GM18907 (cell line): ENCODE data around the gene DOHH.

Experiments used
- ATAC-seq: cut with Tn5 transposase; IDR thresholded peaks from one replicate; pipeline ENCODE4 v1.9.1; 2021; ENCODE audit warnings: mild to moderate bottlenecking, moderate library complexity; ENCODE audit not compliant: unreplicated experiment

DOHH gene

DNA sequence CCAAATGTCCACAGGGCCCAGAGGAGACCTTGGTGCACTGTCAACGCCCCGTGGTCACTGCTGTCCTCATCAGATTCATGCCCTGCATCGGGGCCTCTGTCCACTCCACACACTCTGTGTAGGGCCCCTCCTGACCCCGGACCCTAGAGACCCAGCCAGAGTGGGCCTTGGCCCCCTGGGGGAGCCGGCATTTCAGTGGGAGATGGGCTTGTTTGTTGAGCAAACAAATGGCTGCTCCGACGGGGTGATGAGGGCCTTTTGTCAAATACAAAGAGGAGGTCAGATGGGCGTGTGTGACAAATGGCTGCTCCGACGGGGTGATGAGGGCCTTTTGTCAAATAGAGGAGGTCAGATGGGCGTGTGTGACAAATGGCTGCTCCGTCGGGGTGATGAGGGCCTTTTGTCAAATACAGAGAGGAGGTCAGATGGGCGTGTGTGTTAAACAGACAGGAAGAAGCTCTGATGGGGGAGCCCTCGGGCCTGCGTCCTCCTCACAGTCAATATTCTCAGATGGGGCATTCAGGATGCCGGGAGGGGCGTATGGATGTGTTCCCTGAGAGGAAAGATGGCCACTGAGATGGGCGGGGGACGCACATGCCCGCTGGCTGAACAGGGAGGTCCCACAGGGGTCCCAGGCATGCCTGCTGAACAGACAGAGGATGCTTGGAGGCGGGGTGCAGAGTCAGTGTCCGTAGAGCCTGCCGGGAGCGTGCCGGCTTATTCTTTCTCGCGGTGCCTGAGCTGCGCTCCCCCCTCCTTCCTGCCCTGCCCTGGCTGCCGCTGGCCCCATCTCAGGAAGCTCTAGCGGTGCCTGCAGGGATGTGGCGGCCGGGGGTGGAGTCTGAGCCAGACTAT is 56.4 kb downstream of the DOHH start:
- ATAC-seq, result no peak

DNA sequence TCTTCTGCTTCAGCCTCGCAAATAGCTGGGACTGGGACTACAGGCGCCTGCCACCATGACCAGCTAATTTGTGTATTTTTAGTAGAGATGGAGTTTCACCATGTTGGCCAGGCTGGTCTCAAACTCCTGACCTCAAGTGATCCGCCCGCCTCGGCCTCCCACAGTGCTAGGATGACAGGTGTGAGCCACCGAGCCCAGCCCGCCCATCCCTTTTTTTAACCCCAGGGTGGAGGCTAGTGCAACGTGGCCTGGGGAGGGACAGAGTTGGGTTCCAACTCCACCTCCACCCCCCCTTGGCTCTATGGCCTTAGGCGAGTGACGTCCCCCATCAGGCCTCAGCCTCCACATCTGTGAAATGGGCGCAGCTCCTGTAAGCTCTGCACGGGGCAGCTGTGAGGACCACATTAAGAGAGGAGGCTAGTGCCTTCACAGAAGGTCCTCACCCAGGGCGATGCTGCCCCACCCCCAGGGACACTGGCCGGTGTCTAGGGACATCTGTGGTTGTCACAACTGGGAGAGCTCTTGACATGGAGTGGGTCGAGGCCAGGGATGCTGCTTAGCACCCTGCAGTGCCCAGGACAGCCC is 57.9 kb downstream of the DOHH start:
- ATAC-seq, result no peak

DNA sequence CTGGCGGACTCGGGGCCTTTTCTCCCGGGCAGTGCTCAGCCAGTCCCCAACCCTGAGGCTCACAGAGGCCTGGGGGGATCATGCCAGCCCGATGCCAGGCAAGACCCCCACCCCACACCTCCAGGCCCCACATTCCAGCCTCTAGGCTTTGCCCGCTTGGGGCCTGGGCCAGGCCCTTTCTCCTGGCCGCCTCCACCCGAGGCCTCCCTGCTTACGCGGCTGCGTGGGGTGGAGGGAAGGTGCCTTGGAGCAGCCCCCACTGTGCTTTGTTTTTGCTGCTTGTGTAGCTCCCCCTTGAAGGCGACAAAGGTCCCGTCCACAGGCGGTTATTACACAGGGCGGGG is 58.5 kb downstream of the DOHH start:
- ATAC-seq, result no peak

DNA sequence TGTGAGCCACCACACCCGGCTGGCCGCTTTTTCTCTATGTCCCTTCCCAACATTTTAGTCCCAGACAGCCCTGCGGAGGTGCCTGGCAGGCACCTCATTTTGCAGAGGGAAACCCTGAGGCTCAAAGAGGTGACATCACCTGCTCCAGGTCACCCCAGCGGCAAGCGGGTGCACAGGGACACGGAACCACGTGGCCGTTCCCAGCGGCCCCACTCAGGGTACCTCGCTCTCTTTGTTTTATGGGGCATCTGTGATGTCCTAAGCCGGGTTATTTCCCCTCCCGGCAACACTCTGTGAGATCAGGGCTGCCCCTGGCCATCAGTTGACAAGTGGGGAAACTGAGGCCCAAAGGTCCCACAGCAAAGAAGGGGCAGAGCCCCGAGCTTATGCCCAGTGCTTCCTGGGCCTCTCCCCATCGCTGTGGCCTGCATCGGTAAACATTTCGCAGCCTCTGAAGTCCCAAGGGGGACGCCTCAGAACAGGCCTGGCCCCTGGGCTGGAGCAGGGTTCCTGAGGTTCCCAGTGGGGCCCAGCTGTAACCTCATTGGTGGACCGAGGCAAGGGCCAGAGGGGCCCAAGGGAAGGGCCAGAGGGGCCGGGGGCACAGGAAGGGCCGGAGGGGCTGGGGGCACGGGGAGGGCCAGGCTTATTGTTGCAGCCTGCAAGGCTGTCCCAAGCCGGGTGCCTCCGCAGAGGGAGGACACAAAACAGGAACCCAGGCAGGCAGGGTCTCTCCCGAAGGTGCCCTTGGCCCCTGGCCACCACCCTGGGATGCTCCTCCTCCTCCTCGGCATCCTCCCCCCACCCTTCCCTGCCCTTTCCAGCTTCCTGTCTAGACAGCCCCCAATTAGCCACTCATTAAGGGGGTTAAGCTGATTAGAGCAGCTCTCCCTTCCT is 59.1 kb downstream of the DOHH start:
- ATAC-seq, result no peak
